PC-9 (cell line): ENCODE data around the gene COP1. TPM values are rescaled to one million over a fixed set of nuclear protein-coding genes. Genes with fewer than 3 reads are reported as not detected.

Experiments used
- BruUV-seq: library from RNA; stranded (reverse); fragments of 400-500 nt; replicated peaks from 2 replicates; lab custom pipeline; 2021; lab: Mats Ljungman, UMichigan
- CTCF ChIA-PET: fragments of 300-600 bp; sonication (Branson Sonifier 250); formaldehyde crosslinking; loops from one replicate; lab custom pipeline; 2022; ENCODE audit warnings: antibody characterized with exemption; lab: Charles Lee
- POLR2A ChIA-PET: fragments of 300-600 bp; sonication (Branson Sonifier 250); formaldehyde crosslinking; loops from one replicate; lab custom pipeline; 2022; ENCODE audit warnings: antibody characterized with exemption; ENCODE audit not compliant: unreplicated experiment; lab: Charles Lee
- DNase-seq, 2 experiments: peaks; one replicate each; pipeline versions ENCODE4 v3.0.0 to v3.0.0-alpha.2; 2015 to 2022; ENCODE audit warnings: mixed read lengths in 1 of 2
- H2AFZ ChIP-seq: fragments of 200-600 bp; sonication (generic); 2 replicates; pipeline ENCODE4 v1.8.1; 2017; ENCODE audit warnings: antibody characterized with exemption
- H3F3A ChIP-seq: fragments of 200-600 bp; sonication (generic); 2 replicates; pipeline ENCODE4 v1.8.1; 2017; ENCODE audit warnings: antibody characterized with exemption, mild to moderate bottlenecking, low read depth; ENCODE audit not compliant: insufficient read depth
- H3K27ac ChIP-seq: fragments of 200-600 bp; sonication (generic); 2 replicates; pipeline ENCODE4 v1.6.1; 2016; ENCODE audit warnings: mixed run types
- H3K27me3 ChIP-seq: fragments of 200-600 bp; sonication (generic); 2 replicates; pipeline ENCODE4 v1.6.1; 2016; ENCODE audit warnings: low read depth, mixed run types; ENCODE audit not compliant: insufficient read depth
- H3K36me3 ChIP-seq: fragments of 200-600 bp; sonication (generic); 2 replicates; pipeline ENCODE4 v1.6.1; 2016; ENCODE audit warnings: low read depth, mixed run types
- H3K4me1 ChIP-seq: fragments of 200-600 bp; sonication (generic); replicated peaks from 2 replicates; pipeline ENCODE4 v1.6.1; 2016; ENCODE audit warnings: mixed run types; ENCODE audit not compliant: insufficient read depth
- H3K4me2 ChIP-seq: fragments of 200-600 bp; sonication (generic); 2 replicates; pipeline ENCODE4 v1.6.1; 2017; ENCODE audit warnings: mixed run types
- H3K4me3 ChIP-seq: fragments of 200-600 bp; sonication (generic); 2 replicates; pipeline ENCODE4 v1.6.1; 2016; ENCODE audit warnings: mixed run types
- H3K79me2 ChIP-seq: fragments of 200-600 bp; sonication (generic); 2 replicates; pipeline ENCODE4 v1.6.1; 2017; ENCODE audit warnings: low read depth, mixed run types
- H3K9me2 ChIP-seq: fragments of 200-600 bp; sonication (generic); 2 replicates; pipeline ENCODE4 v1.8.1; 2017; ENCODE audit warnings: mild to moderate bottlenecking; ENCODE audit not compliant: insufficient read depth
- H3K9me3 ChIP-seq: fragments of 200-600 bp; sonication (generic); 2 replicates; pipeline ENCODE4 v1.8.1; 2016; ENCODE audit warnings: low read depth; ENCODE audit not compliant: insufficient read depth
- H4K20me1 ChIP-seq: fragments of 200-600 bp; sonication (generic); 2 replicates; pipeline ENCODE4 v1.8.1; 2017; ENCODE audit not compliant: insufficient read depth
- CTCF ChIP-seq: fragments of 200-600 bp; sonication (generic); conservative IDR thresholded peaks from 2 replicates; pipeline ENCODE4 v1.6.1; 2017; ENCODE audit warnings: mixed run types, antibody characterized with exemption, mild to moderate bottlenecking, moderate library complexity
- EZH2 ChIP-seq: fragments of 200-600 bp; sonication (generic); IDR thresholded peaks from 2 replicates; pipeline ENCODE4 v1.8.0; 2017; ENCODE audit warnings: antibody characterized with exemption, low read depth
- intact Hi-C: fragments of 100-400 bp; cut with micrococcal nuclease; formaldehyde crosslinking; loops from one replicate; pipeline ENCODE4 v1.10.0; 2022; ENCODE audit not compliant: unreplicated experiment
- total RNA-seq: library from RNA; stranded (reverse); gene quantifications from 2 replicates; pipeline ENCODE4 v1.2.3, GENCODE V29; 2021

The COP1 gene
- total RNA-seq, 1 experiment from 2014 or later = 38.0 TPM

GRCh38 chr1:175920381-175920780 is 286.7 kb downstream of the COP1 start:
- no peaks in the 10 kb centered on the region for H3K4me1 ChIP-seq
- H3K27ac ChIP-seq = no peak overlapping the region
- TF ChIP-seq EZH2 (no peak), CTCF (no peak)
- ChIA-PET POLR2A (no interaction called here), CTCF (no interaction called here)
- no peaks in the 10 kb centered on the region for H4K20me1 ChIP-seq
- H3K36me3 ChIP-seq = no peaks in the 10 kb centered on the region
- H3K4me2 ChIP-seq = no peak overlapping the region
- H3K4me3 ChIP-seq = no peak overlapping the region
- no peaks in the 10 kb centered on the region for H3K27me3 ChIP-seq
- H3K9me2 ChIP-seq = no peaks in the 10 kb centered on the region
- BruUV-seq = no TSS peak
- H3K9me3 ChIP-seq = no peaks in the 10 kb centered on the region
- no peaks in the 10 kb centered on the region for H3K79me2 ChIP-seq
- intact Hi-C loops = no loop called here
- DNase-seq = no peak
- no peak overlapping the region for H2AFZ ChIP-seq
- no peaks in the 10 kb centered on the region for H3F3A ChIP-seq

GRCh38 chr1:175919001-175919400 is 288.1 kb downstream of the COP1 start:
- H3K36me3 ChIP-seq = no peaks in the 10 kb centered on the region
- no peaks in the 10 kb centered on the region for H3K9me3 ChIP-seq
- no peaks in the 10 kb centered on the region for H3K9me2 ChIP-seq
- H2AFZ ChIP-seq = no peak overlapping the region
- H3F3A ChIP-seq = no peaks in the 10 kb centered on the region
- H3K27ac ChIP-seq = no peak overlapping the region
- BruUV-seq = no TSS peak
- no peaks in the 10 kb centered on the region for H3K79me2 ChIP-seq
- no peak for TF ChIP-seq EZH2
- no peak for TF ChIP-seq CTCF
- no peaks in the 10 kb centered on the region for H4K20me1 ChIP-seq
- H3K4me2 ChIP-seq = no peak overlapping the region
- H3K4me1 ChIP-seq = no peaks in the 10 kb centered on the region
- CTCF ChIA-PET = no interaction called here
- intact Hi-C loops = no loop called here
- POLR2A ChIA-PET = no interaction called here
- no peak for DNase-seq
- no peaks in the 10 kb centered on the region for H3K27me3 ChIP-seq
- no peak overlapping the region for H3K4me3 ChIP-seq

GRCh38 chr1:175918364-175918801 is 288.7 kb downstream of the COP1 start:
- Histone ChIP-seq H3K79me2 (no peaks in the 10 kb centered on the region), H3K4me1 (no peaks in the 10 kb centered on the region), H3K27ac (no peak overlapping the region), H3K4me2 (no peak overlapping the region), H3K4me3 (no peak overlapping the region), H3K27me3 (no peaks in the 10 kb centered on the region), H3K9me2 (no peaks in the 10 kb centered on the region), H4K20me1 (no peaks in the 10 kb centered on the region), H2AFZ (no peak overlapping the region), H3K36me3 (no peaks in the 10 kb centered on the region), H3K9me3 (no peaks in the 10 kb centered on the region), H3F3A (no peaks in the 10 kb centered on the region)
- no peak for DNase-seq
- BruUV-seq = no TSS peak
- POLR2A ChIA-PET = no interaction called here
- intact Hi-C loops = no loop called here
- CTCF ChIA-PET = no interaction called here
- TF ChIP-seq CTCF (no peak), EZH2 (no peak)
